Lower leg skin (tissue), 4 donors: Measurements from ENCODE around the gene DNER. TPM values are rescaled to one million over a fixed set of nuclear protein-coding genes. Genes with fewer than 3 reads are reported as not detected.

Source experiments
- DNase-seq, 2 donors: peaks; one replicate each; pipeline ENCODE4 v3.0.0-alpha.2; 2019; ENCODE audit warnings: low spot score in 2 of 2
- H3K4me3 ChIP-seq: fragments of 200-600 bp; sonication (generic); 2 replicates; pipeline ENCODE4 v1.5.1; 2017; ENCODE audit warnings: mild to moderate bottlenecking, low read depth; ENCODE audit not compliant: poor library complexity, severe bottlenecking
- POLR2A ChIP-seq, 2 donors: fragments of 450-650 bp; IDR thresholded peaks; one replicate each; pipeline ENCODE4 v1.6.1; 2016 to 2017; ENCODE audit warnings: antibody characterized with exemption in 2 of 2, mild to moderate bottlenecking in 1 of 2, moderate library complexity in 1 of 2
- WGBS, 2 donors: methylation state at CpG; one replicate each; pipeline ENCODE4 v1.1.5; 2018; 5-methylcytosine and 5-hydroxymethylcytosine counted together
- intact Hi-C: fragments of 100-400 bp; cut with DNase I; formaldehyde crosslinking; loops from one replicate; pipeline ENCODE4 v1.15.0; 2023; ENCODE audit warnings: low total_unique reads
- total RNA-seq, 4 donors: library from RNA; depleted of rRNA; stranded (reverse); fragments of >200 nt; gene quantifications; one replicate each; pipeline ENCODE4 v1.1.0, GENCODE V29; 2016
- TF ChIP-seq, protein P1 (sequence below), 3 donors: fragments of 450-650 bp; IDR thresholded peaks; one replicate each; pipeline ENCODE4 v1.5.1; 2016; ENCODE audit warnings: antibody characterized with exemption in 3 of 3, mild to moderate bottlenecking in 3 of 3, moderate library complexity in 2 of 3

DNER gene
- total RNA-seq, 4 donors from 2014 or later: 2.8 to 20.1 (median 12.8) TPM

- DNase-seq: peak; percentile 79 to 95
- intact Hi-C loops: loop anchor here (10.0 kb wide), 1 partner anchor 152 kb away; no protein-coding TSS in a partner anchor
- TF ChIP-seq, protein P1, sequence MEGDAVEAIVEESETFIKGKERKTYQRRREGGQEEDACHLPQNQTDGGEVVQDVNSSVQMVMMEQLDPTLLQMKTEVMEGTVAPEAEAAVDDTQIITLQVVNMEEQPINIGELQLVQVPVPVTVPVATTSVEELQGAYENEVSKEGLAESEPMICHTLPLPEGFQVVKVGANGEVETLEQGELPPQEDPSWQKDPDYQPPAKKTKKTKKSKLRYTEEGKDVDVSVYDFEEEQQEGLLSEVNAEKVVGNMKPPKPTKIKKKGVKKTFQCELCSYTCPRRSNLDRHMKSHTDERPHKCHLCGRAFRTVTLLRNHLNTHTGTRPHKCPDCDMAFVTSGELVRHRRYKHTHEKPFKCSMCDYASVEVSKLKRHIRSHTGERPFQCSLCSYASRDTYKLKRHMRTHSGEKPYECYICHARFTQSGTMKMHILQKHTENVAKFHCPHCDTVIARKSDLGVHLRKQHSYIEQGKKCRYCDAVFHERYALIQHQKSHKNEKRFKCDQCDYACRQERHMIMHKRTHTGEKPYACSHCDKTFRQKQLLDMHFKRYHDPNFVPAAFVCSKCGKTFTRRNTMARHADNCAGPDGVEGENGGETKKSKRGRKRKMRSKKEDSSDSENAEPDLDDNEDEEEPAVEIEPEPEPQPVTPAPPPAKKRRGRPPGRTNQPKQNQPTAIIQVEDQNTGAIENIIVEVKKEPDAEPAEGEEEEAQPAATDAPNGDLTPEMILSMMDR (IDR thresholded peaks at IDR 0.05): peak in 1 of 3 donors; percentile 37
- TF ChIP-seq POLR2A (IDR thresholded peaks at IDR 0.05): no peak
- WGBS, 2 donors: 25% methylated on average over 20 of the region's 20 CpGs
- H3K4me3 ChIP-seq: no peak overlapping the region
Measured at GRCh38 chr2:229586746-229587705, 127.3 kb downstream of the DNER start.

- TF ChIP-seq POLR2A (IDR thresholded peaks at IDR 0.05): no peak
- TF ChIP-seq, protein P1 (IDR thresholded peaks at IDR 0.05): no peak
- DNase-seq: no peak
- intact Hi-C loops: loop anchor here (10.0 kb wide), 1 partner anchor 151 kb away; no protein-coding TSS in a partner anchor
- H3K4me3 ChIP-seq: no peak overlapping the region
- 82 to 83% methylated on average over 7 of the region's 7 CpGs for WGBS, 2 donors
Measured at GRCh38 chr2:229586012-229586411, 128.3 kb downstream of the DNER start.

DNA sequence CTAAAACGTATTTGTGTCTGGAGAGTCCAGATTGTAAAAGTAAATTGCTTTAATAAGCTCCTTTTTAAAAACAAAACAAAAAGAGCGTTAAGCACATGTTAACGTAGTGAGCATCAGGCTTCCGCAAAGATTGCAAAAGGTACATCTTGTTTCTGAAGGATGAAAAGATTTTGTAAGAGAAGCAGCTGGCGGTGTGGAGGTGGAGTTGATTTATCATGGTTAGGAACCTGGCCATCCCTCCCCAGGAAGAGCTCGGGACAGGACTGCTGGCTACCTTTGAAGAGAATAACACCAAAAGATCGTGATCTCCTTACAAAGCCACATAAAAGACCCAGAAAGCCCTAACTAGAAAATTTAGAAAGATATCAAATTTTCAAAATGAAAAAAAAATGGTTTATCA lies 132.2 kb downstream of the DNER start:
- 83 to 90% methylated on average over 7 of the region's 7 CpGs for WGBS, 2 donors
- DNase-seq: no peak
- H3K4me3 ChIP-seq: no peak overlapping the region
- no peak for TF ChIP-seq POLR2A (IDR thresholded peaks at IDR 0.05)
- TF ChIP-seq, protein P1 (IDR thresholded peaks at IDR 0.05): no peak
- intact Hi-C loops: loop anchor here (10.0 kb wide), 1 partner anchor 147 kb away; no protein-coding TSS in a partner anchor

- no peak overlapping the region for H3K4me3 ChIP-seq
- intact Hi-C loops: no loop called here
- WGBS, 2 donors: 66 to 68% methylated on average over 8 of the region's 8 CpGs
- DNase-seq: no peak
- TF ChIP-seq, protein P1 (IDR thresholded peaks at IDR 0.05): no peak
- TF ChIP-seq POLR2A (IDR thresholded peaks at IDR 0.05): no peak
Measured at GRCh38 chr2:229578052-229578846, 136.1 kb downstream of the DNER start.

DNA sequence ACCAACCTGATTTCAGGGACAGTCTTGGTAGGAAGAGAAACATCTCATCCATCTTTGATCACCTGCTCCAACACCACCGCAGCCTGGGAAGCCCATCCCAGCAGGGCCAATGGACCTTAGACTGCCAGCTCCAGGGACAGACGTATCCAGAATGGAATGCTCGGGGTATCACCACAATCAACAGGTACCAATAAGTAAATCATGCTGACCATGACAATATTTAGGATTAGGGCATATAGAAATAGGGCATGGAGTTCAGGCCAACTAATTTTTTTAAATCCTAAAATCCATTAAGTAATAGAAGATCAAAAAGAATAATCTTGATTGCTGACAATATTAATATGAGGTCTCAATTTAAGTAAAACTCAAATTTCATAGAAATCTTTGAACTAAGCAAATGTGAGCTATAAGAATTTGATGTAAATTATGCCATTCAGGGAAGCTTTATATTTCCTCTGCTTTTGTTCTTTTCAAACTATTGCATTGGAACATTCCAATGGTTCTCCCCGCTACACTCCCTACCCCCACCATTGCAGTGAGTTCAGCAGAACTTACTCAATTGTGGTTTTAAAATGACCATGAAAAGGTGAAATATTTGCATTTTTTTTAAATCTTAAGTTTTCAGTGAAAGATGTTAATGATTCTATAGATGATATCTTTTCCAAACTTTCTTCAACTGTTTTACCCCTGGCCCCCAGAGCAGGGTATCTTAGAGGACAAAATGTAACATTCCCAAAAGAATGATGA lies 138.6 kb downstream of the DNER start:
- intact Hi-C loops: no loop called here
- no peak overlapping the region for H3K4me3 ChIP-seq
- WGBS, 2 donors: 90 to 96% methylated on average over 4 of the region's 4 CpGs
- TF ChIP-seq, protein P1 (IDR thresholded peaks at IDR 0.05): no peak
- TF ChIP-seq POLR2A (IDR thresholded peaks at IDR 0.05): no peak
- DNase-seq: no peak
